Right atrium auricular region (tissue), 2 donors: ENCODE results near the gene MPIG6B. TPM values are rescaled to one million over a fixed set of nuclear protein-coding genes. Genes with fewer than 3 reads are reported as not detected.
A peak's percentile ranks its signal among the peaks of the same experiment; 100 is the strongest.

ENCODE experiments used
- DNase-seq: peaks from one replicate; pipeline ENCODE4 v3.0.0-alpha.2; 2019; ENCODE audit warnings: low spot score
- H3K27ac ChIP-seq, 2 donors: fragments of 200-600 bp; sonication (generic); 1 replicate in 1 of 2; 2 replicates in 1 of 2; pipeline ENCODE4 v1.5.1; 2016 to 2019
- H3K27me3 ChIP-seq, 2 donors: fragments of 200-600 bp; sonication (generic); one replicate each; pipeline versions ENCODE4 v1.5.1 to v1.6.0; 2017 to 2019
- H3K36me3 ChIP-seq: fragments of 200-600 bp; sonication (generic); one replicate; pipeline ENCODE4 v1.5.1; 2016
- H3K4me1 ChIP-seq, 2 donors: fragments of 200-600 bp; sonication (generic); one replicate each; pipeline versions ENCODE4 v1.5.1 to v1.6.0; 2017 to 2019
- H3K4me3 ChIP-seq, 2 donors: fragments of 200-600 bp; sonication (generic); 1 replicate in 1 of 2; 2 replicates in 1 of 2; pipeline ENCODE4 v1.5.1; 2017 to 2019; ENCODE audit warnings: mild to moderate bottlenecking in 1 of 2, moderate library complexity in 1 of 2
- H3K9me3 ChIP-seq, 2 donors: fragments of 200-600 bp; sonication (generic); one replicate each; pipeline ENCODE4 v1.5.1; 2019
- total RNA-seq, 2 donors: library from RNA; depleted of rRNA; stranded (reverse); fragments of >200 nt; gene quantifications; one replicate each; pipeline ENCODE4 v1.1.0, GENCODE V29; 2016
- TF ChIP-seq, protein P1 (sequence below), 2 donors: fragments of 200-600 bp; sonication (generic); IDR thresholded peaks; one replicate each; pipeline ENCODE4 v1.5.1; 2019; ENCODE audit warnings: antibody characterized with exemption in 2 of 2

MPIG6B gene
- total RNA-seq, 2 donors from 2014 or later = 0.55 TPM; not detected in 1

DNA sequence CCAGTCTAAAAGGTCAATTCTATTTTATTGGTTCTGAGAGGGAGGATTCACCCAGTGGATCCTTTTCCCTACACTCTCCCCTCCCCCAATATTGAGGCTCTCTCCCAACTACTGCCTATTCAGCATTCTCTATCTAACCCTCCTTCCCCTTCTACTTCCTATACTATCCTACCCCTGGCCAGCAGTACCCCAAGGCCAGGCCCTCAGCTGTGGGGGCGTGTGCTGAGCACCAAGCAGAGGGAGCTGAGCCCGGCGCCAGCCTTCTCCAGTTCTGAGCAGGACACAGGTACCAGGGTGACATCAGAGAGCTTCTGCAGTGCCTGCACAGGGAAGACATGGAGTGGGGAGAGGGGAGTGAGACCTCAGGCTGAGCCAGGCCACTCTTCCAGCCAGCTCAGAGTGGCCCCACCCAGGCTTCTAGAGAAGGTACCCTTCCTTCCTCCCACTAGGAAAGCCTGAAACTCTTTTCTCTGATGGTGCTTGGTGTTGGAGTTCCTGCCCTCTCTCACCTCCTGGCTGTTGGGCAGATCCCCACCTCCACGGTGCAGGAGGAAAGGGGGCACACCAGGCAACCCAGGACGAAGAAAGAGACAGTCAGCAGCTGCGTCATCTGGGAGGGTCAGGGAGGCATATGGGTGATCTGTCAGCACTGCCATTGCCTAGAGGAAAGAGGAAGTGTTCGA lies 4.0 kb downstream of the MPIG6B start:
- peaks cover 0 to 31% of the 10 kb centered on the region in 2 donors for H3K4me1 ChIP-seq
- H3K27me3 ChIP-seq = no peaks in the 10 kb centered on the region
- peaks cover 37% of the 10 kb centered on the region for H3K36me3 ChIP-seq
- H3K9me3 ChIP-seq = no peaks in the 10 kb centered on the region
- TF ChIP-seq, protein P1, sequence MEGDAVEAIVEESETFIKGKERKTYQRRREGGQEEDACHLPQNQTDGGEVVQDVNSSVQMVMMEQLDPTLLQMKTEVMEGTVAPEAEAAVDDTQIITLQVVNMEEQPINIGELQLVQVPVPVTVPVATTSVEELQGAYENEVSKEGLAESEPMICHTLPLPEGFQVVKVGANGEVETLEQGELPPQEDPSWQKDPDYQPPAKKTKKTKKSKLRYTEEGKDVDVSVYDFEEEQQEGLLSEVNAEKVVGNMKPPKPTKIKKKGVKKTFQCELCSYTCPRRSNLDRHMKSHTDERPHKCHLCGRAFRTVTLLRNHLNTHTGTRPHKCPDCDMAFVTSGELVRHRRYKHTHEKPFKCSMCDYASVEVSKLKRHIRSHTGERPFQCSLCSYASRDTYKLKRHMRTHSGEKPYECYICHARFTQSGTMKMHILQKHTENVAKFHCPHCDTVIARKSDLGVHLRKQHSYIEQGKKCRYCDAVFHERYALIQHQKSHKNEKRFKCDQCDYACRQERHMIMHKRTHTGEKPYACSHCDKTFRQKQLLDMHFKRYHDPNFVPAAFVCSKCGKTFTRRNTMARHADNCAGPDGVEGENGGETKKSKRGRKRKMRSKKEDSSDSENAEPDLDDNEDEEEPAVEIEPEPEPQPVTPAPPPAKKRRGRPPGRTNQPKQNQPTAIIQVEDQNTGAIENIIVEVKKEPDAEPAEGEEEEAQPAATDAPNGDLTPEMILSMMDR (IDR thresholded peaks at IDR 0.05) = no peak
- no peak overlapping the region for H3K4me3 ChIP-seq
- no peak for DNase-seq
- H3K27ac ChIP-seq = peak overlapping the region; percentile 18 to 48

DNA sequence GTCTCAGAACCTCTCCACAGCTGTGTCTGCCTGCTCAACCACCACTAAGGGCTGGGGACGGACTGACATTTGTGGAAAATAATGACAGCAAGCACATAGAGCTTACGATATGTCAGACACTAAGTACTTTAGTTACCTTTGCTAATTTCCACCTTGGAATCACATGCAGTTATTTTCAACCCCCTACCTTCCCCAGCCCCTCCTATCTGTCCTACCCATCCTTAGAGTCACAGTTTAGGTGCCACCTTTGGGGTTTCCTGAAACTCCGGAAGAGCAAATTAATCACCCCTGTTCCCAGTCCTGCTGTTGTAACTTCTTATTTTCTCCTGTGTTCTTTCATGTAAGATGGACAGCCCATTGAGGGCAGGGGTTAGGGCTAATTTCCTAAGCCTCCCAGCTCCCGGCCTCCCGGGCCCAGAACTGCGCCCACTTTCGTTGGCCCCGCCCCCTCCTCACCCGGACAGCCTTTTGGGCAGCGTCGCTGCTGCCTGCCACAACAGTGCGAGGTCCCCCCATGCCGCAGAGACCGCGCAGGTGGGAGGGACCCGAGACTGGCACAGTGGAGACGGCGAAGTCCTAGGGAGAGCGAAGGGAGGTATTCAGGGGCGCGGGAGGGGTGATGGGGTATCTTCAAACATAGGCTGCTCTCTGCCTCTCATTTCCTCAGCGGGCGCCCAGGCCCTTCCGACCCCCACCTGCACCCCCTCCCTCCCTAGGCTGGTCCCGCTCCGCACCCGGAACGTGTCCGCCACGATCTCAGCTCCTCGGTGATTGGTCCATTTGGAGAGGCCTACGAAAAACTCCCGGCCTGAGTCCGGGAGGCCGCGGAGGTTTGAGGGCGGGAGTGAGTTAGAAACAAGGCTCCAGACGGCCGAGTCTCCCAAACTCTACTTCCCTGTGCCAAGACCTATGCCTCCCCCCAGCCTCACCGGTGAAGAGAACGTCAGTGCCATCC lies 4.8 kb downstream of the MPIG6B start:
- DNase-seq = no peak
- peak overlapping the region; percentile 68 to 82 for H3K4me3 ChIP-seq
- no peaks in the 10 kb centered on the region for H3K9me3 ChIP-seq
- peaks cover 0 to 31% of the 10 kb centered on the region in 2 donors for H3K4me1 ChIP-seq
- H3K27me3 ChIP-seq = no peaks in the 10 kb centered on the region
- peaks cover 45% of the 10 kb centered on the region for H3K36me3 ChIP-seq
- TF ChIP-seq, protein P1 (IDR thresholded peaks at IDR 0.05) = no peak
- peak overlapping the region; percentile 92 to 99 for H3K27ac ChIP-seq

DNA sequence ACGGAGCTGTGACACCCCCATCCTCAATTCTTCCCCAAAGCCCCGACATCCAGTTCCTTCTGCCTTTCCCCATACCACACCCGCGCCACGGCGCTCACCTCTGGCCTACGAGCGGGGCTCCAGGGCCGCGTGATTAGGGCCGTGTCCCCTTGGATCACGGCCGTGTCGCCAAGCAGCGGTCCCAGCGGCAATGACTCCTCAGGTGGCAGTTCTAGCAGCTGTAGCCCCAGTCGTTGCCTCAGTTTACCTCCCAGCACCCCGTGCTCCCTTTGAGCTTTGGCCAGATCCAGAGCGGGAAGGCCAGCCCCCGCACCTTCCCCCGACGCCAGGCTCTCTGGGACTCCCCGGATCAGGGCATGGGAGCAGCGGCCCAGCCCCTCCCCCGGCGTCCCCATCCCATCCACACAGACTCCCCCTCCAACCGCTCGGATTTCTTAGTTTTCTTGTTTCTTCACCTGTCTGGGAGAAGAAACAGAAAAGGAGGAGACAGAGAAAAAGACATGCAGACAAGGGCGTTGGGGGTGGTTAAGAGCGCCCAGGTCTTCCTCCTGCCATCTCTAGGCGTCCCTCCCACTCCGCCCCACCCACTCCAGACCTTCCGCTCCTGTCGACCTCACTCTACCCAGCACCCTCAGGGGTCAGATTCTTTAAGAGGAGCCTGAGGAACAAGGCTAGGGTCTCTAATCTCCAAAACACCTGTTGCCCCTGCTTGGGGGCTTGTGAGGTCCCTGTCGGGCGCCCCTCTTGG lies 5.8 kb downstream of the MPIG6B start, which contains the start of gene DDAH2:
Gene DDAH2 (minus strand): TSS at position 533 of the 748 bp plus-strand sequence. CDS start 138 bp downstream, at position 395.
- TF ChIP-seq, protein P1 (IDR thresholded peaks at IDR 0.05) = peak in 1 of 2 donors; percentile 33
- no peaks in the 10 kb centered on the region for H3K27me3 ChIP-seq
- H3K36me3 ChIP-seq = peaks cover 55% of the 10 kb centered on the region
- H3K27ac ChIP-seq = peak within 1 kb of the TSS; percentile 92 to 99
- DNase-seq = no peak
- peaks cover 0 to 35% of the 10 kb centered on the region in 2 donors for H3K4me1 ChIP-seq
- H3K9me3 ChIP-seq = no peaks in the 10 kb centered on the region
- H3K4me3 ChIP-seq = peak within 1 kb of the TSS; percentile 68 to 82

DNA sequence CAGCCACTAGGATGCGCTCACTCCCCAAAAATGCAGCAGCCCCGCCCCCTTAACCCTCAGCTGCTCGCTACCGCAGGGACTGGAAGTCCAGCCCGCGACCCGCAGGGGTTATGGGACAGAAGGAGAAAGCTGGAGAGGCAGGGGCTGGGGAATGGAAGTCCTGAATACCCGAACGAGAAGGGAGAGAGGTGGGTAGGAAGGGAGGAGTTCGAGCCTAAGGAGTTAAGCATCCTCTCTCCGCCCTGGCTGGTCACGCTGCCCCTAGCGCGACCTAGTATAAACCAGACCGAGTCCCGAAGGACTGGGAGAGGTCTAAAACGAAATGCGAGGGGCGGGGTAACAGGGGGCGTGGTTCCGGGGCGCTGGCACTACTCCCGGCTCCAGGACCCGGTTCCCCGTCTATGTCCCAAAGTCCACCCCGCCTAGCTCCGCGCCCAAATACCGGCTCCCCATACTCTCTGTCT lies 6.4 kb downstream of the MPIG6B start:
- DNase-seq = peak; percentile 95
- Histone ChIP-seq H3K27me3 (no peaks in the 10 kb centered on the region), H3K9me3 (no peaks in the 10 kb centered on the region), H3K4me3 (peak overlapping the region; percentile 68 to 82), H3K36me3 (peaks cover 59% of the 10 kb centered on the region), H3K4me1 (peaks cover 0 to 42% of the 10 kb centered on the region in 2 donors), H3K27ac (peak overlapping the region; percentile 92 to 99)
- TF ChIP-seq, protein P1 (IDR thresholded peaks at IDR 0.05) = peak; percentile 6 to 80

DNA sequence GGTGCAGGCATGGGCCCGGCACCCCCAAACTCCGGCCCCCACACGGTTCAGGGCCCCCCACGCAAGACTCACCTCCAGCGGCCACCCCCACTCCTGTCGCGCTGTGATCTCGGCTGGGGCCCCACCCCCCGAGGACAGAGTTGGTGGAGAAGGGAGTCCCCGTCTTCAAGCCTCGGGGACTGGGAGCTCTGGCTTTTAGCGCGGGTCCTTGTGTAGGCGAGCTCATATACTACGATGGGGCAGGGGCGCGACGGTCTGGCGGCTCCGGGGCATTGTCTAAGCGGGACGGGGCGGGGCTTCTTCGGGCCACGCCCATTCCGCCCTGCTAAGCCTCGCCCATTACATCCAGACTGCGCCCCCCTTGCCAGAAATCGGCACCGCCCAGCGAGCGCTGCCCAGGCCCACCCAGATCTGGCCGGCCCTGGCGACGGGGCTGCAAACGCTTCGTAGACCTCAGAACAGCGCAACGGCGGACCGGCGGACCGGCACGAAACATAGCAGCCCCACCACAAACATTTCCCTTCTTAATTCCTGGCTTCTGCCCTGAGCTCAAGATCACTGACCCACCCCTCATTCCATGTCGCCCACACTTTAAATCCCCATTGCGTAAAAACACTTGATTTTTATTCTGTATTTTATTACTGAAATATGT lies 6.9 kb downstream of the MPIG6B start:
- Histone ChIP-seq H3K27me3 (no peaks in the 10 kb centered on the region), H3K9me3 (no peaks in the 10 kb centered on the region), H3K27ac (peak overlapping the region; percentile 92 to 99), H3K36me3 (peaks cover 59% of the 10 kb centered on the region), H3K4me1 (peaks cover 0 to 47% of the 10 kb centered on the region in 2 donors), H3K4me3 (peak overlapping the region; percentile 68 to 82)
- peak; percentile 92 for DNase-seq
- TF ChIP-seq, protein P1 (IDR thresholded peaks at IDR 0.05) = no peak
